Measurements from ENCODE around the gene DYRK1A.

Gene DYRK1A

GRCh38 chr21:37452227-37452626 is 85.7 kb downstream of the DYRK1A start:
- DNase-seq, result no peak

DNA sequence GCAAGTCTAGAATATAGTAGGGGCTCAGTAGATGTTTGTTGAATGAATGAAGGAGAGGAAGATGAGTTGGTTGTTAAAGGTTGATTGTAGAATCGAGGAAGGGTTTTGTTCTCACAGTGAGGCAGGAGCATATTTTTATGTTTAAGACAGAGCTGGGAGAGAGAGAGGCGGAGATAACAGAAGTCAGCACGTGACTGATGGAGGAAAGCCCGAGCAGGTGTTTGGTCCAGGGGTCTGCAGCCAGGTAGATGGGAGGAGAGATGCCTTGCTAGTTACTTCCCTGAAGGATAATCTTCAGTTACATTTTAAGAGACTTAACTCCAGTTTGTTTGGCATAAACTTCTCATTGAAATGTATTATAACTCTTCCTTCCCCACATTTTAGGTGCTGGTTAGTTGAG is 86.8 kb downstream of the DYRK1A start:
- no peak for DNase-seq

DNA sequence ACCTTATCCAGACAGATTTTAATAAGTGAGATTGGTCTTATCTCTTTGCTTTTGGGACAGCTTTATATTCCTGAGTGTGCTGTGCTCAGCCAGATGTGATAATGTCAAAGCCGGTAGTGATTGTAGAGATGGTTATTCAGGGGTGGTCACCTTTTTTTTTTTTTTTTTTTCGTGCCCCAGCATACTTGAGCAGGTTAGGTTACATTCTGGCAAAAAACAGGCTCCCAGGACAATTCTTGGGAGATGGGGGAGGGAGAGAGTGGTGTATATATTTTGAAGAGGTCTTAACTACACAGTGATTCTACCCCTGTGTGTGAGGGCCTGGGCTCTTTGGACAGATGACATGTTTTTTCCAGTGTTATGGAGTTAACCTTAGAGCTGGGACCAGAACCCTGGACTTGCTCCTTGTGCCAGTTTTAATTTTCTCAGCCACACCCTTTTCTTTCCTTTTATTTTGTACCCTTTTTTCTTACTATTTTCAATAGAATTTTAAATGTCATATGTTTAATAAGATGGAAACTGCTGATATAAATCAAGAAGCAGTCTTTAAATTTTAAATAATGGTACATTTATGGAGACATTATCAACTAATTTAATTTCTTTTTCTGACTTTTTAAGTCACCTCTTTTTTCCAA is 88.4 kb downstream of the DYRK1A start:
- DNase-seq, result no peak

- DNase-seq, result no peak
Observed at GRCh38 chr21:37455504-37455911, 88.9 kb downstream of the DYRK1A start.

DNA sequence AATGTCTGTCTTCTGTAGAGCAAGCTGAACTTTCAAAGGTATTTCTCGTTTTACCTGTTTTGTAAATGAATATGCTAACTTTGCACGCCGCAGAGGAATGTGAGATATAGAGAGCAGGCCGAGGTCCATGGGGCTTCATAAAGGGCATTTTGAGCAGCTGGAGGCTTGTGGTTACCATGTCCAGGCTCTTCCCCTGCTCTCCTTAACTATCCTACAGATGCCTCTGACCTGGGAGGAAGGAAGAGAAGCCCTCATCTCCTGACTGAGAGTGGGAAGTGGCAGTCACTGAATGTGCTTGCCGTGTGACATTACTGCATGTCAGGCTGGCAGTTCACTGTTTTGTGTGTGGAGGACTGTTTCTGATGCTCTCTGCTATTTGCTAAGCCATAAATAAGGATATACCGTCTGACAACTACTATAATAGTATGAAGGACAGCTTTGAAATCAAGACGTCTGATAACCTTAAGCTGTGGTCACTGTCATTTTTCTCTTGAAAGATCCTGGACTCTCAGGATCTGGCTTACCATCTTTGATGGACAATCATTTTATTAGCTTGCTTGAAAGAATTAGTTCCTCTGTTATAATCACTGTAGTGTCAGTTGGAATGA is 92.2 kb downstream of the DYRK1A start:
- no peak for DNase-seq

GRCh38 chr21:37459575-37459974 is 93.0 kb downstream of the DYRK1A start:
- no peak for DNase-seq

DNA sequence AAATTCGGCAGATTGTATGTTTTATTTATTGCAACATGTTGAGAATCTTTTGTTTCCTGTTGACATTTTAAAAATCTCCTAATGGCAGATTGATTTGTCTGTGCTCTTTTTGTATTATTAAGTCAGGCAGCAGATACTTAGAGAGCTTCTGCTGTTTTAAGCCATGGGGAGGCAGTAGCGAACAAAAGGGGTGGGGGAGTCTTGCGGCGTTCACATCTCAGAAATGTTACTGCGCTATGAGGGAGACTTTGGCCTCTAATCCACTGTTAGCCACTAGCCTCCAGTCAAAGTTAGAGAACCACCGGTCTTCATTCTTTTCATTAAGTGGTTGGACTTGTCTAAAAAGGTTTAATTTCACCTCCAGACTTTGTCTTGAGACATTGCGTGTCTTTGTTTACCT is 93.6 kb downstream of the DYRK1A start:
- no peak for DNase-seq

DNA sequence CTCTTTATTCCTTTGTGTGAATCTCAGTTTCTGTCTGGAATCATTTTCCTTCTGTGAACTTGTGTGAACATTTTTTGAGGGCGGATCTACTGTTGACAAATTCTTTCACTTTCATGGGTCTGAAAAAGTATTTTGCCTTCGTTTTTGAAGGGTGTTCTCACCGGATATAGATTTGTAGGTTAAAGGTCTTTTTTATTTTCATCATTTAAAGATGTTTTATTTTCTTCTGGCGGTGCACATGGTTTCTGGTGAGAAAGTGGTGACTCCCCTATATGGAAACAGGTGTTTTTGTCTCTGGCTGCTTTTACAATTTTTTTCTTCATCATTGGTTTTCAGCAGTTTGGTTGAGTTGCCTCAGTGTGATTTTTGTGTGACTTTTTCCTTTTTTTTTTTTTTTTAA is 94.9 kb downstream of the DYRK1A start:
- no peak for DNase-seq

DNA sequence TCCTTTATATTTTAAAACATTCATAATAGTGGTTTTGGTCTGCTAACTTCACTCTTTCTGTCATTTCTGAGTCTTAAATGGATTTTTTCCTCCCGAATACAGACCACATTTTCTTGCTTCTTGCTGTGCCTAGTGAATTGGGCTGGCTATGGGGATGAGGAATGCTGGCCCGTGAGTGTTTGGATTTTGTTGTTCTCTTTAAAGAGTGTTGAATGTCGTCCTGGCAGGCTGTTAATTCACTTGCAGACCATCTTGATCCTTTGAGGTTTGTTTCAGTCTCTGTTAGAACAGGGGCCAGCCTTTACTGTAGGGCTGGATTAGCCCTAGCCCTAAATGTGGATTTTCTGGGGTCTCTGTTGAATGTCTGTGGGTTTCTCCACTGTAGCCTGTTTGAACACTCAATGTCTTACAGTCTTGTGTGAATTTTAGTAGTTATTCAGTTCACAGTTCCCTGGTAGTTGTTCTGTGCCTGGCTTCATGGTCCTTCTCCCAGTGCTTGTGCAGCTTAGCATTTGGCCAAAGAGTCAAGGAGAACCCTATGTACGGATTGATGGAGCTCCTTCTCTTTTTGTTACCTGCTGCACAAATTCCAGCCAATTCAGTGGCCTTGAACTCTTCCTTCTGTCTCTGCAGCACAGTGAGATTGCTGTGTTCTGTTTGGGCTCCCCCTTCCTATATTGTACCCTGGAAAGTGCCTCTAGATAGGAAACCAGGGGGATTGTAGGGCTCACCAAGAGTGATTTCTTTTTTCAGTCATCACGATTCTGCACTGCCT is 95.7 kb downstream of the DYRK1A start:
- no peak for DNase-seq

GRCh38 chr21:37463083-37463801 is 96.7 kb downstream of the DYRK1A start:
- peak; percentile 1 for DNase-seq

GRCh38 chr21:37467082-37467481 is 100.5 kb downstream of the DYRK1A start:
- no peak for DNase-seq

- DNase-seq, result no peak
Observed at GRCh38 chr21:37468909-37469308, 102.3 kb downstream of the DYRK1A start.

DNA sequence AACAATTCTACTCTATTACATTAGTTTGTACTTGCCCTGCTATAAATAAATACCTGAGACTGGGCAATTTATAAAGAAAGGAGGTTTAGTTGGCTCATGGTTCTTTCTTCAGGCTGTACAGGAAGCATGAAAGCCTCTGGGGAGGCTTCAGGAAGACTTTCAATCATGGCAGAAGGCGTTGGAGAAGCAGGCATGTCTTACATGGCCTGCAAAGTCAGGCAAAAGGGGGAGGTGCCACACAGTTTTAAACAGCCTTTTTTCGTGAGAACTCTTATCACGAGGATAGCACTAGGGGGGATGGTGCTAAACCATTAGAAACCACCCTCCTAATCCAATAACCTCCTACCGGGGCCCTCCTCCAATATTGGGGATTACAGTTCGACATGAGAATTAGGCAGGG is 102.9 kb downstream of the DYRK1A start:
- DNase-seq, result no peak

GRCh38 chr21:37472581-37472980 is 106.0 kb downstream of the DYRK1A start:
- DNase-seq, result no peak

DNA sequence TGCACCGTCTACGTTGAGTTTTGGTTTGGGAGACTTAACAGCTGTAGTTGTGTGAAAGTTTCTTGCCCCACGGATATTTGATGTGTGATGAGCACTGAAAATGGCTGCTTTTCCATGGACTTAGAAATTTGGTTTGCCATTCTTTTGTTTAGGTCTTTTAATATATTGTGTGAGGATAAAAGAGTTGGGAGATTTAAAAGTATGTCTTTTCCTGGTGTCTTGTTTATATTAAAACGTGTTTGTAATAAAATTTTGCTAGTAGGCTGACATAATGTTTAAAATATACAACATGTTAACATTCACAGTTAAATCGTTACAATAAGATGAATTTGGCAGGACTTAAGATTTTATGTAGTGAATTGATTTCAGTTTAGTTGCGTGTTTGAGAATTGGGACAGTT is 106.9 kb downstream of the DYRK1A start:
- DNase-seq, result no peak

- no peak for DNase-seq
Observed at GRCh38 chr21:37474342-37474741, 107.8 kb downstream of the DYRK1A start.

DNA sequence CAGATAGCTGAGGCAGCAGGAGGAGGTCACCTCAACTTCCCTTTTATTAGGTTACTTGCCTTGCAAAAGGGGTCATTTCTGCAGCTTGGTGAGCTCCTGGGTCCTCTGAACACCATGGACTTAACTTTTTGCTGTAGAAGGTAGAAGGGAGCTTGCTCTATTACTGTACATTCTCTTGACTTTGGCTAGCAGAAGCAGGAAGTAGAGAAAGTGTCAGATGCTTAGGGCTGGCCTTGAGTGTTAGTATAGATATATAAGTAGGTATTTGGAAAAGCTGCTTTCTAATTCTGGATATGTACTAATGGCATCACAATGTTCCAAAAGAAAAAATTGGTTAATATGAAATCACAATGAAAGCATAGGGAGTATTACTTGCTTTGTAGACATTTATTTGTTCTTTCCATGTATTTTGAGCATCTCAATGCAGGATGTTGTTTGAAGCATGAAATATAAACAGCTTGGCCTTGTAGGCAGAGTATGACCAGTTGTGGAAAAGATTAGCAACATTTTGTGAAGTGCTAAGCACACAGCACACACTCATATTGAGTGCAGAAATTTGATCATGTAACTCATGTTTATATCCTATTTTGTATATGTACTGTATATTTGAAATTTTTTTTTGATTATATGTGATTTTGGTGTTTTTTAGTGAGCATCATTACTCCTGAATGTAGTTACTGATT is 108.8 kb downstream of the DYRK1A start:
- DNase-seq, result no peak

- no peak for DNase-seq
Observed at GRCh38 chr21:37478794-37479193, 112.2 kb downstream of the DYRK1A start.

DNA sequence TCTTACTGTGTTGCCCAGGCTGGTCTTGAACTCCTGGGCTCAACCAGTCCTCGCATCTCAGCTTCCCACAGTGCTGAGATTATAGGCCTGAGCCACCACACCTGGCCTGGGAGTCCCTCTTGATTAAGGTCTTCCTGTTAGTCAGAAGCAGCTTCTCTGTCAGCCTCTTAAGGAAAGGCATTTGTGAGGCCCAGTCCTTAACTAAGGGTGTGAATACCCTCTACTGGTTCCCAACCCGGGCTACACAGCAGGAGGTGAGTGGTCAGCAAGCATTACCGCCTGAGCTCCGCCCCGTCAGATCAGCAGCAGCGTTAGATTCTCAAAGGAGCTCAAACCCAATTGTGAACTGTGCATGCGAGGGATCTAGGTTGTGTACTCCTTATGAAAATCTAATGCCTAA is 117.2 kb downstream of the DYRK1A start:
- DNase-seq, result no peak

DNA sequence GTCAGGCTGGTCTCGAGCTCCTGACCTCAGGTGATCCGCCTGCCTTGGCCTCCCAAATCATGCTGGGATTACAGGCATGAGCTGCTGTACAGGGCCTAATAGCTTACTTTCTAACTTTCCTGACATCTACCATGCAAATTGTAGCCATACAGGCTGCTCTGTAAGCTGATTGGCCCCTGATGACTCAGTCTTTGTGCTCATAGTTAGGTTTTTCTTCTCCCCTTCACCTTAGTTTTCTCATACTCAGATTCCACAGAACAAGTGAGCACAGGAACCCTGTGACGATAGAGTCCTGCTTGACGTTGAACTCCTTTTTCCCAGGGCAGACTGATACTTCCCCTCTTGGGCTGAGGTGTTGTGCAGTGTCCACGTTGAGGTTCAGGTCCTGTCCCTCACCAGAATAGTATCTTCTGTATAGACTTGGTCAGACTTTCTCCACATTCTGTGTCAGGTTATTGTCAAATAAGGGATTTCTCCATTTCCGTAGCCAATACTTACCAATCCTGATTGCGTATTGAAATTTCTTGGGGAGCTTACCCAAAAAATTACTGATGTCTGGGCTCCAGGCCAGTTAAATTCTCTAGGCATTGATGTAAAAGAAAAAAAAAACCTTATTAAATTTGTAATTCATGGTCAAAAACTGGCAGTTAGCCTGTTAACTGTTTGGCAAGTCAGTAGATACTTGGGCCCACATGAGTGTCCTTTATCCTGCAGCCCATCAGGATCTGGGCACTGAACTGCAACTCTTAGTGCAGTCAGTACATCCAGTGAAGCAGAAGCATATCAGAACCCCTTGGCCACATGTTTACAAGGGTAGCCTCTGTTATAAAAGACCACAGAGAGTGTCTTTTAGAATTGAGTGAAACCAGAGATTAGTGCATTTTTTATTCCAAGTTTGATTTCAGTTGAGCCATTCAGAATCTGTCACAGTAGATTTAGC is 118.2 kb downstream of the DYRK1A start:
- DNase-seq, result no peak

DNA sequence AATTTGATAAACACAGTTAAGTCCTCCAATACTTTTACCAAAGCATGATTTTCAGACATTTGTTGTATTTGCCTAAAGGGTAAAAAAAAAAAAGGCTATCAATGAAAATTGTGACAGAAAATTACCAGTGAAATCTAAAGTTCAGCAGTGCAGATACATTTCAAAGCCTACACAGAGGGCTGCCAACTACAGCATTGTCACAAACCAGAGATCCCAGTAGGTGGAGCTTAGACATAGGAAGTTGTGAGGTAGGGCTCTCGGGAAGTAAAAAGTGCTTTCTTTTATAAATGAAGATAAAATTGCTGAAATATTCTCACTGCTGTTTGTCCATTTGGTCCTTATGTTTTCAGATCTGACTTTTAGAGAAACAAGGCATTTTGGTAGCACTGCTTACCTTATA is 123.0 kb downstream of the DYRK1A start:
- no peak for DNase-seq

DNA sequence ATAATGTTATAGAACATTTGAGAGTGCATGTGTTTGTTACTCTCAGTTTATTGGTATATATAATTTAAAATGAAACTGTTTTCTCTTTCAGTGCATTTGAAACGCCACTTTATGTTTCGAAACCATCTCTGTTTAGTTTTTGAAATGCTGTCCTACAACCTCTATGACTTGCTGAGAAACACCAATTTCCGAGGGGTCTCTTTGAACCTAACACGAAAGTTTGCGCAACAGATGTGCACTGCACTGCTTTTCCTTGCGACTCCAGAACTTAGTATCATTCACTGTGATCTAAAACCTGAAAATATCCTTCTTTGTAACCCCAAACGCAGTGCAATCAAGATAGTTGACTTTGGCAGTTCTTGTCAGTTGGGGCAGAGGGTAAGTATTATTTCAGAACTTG is 123.5 kb downstream of the DYRK1A start:
- DNase-seq, result no peak

All from COR-L47 (cell line).